ENCODE measurements around the gene TRIM28.

DNA sequence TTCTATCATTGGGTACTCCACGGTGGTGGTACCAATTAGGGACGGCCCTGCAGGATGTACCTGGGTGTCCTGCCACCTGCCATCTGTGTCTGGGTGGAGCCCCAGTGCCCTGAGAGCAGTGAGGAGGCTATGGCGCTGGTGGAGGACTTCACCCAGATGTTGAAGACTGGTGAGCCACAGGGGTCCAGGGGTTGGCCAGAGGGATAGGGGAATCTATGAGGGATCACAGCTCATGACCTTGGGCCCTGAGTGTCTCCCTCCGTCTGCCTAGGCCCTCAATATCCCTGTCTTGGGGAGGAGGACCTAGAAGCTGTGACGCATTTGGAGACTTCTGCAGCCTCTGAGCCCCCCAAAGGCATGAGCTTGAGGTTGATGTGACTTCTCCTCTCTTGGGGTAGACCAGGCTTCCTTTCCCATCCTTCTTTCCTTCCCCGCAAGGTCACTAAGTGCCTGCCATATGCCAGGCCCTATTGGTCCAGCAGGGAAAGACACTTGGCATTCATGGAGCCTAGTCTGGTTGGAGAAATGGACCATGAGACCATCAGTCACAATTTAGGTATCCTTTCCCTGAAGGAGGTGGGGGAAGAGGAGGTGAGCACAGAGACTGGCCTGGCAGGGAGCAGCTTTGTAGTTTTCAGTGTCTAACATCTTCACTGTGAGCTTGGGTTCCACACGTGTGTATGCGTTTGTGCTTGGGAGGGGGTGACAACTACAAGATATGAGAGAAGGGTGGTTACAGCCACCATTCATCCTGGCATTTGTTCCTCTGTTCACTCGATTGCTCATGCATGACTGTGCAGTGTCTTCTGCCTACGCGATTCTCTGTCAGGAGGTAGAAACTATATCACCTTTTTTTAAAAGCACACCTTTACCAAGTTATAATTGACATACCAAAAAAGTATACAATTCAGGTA is 34.4 kb downstream of the TRIM28 start:
- TF ChIP-seq, protein P1, sequence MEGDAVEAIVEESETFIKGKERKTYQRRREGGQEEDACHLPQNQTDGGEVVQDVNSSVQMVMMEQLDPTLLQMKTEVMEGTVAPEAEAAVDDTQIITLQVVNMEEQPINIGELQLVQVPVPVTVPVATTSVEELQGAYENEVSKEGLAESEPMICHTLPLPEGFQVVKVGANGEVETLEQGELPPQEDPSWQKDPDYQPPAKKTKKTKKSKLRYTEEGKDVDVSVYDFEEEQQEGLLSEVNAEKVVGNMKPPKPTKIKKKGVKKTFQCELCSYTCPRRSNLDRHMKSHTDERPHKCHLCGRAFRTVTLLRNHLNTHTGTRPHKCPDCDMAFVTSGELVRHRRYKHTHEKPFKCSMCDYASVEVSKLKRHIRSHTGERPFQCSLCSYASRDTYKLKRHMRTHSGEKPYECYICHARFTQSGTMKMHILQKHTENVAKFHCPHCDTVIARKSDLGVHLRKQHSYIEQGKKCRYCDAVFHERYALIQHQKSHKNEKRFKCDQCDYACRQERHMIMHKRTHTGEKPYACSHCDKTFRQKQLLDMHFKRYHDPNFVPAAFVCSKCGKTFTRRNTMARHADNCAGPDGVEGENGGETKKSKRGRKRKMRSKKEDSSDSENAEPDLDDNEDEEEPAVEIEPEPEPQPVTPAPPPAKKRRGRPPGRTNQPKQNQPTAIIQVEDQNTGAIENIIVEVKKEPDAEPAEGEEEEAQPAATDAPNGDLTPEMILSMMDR (IDR thresholded peaks at IDR 0.05; ENCODE audit: poor library complexity, severe bottlenecking) = no peak
- TF ChIP-seq EZH2 (IDR thresholded peaks at IDR 0.05; ENCODE audit: borderline replicate concordance, insufficient read depth, low read length, poor library complexity, severe bottlenecking) (no peak), RAD21 (conservative IDR thresholded peaks at IDR 0.05) (no peak), POLR2AphosphoS5 (IDR thresholded peaks at IDR 0.05) (no peak), TAF1 (IDR thresholded peaks at IDR 0.05; ENCODE audit: low read depth) (no peak), MXI1 (conservative IDR thresholded peaks at IDR 0.05; ENCODE audit: poor library complexity, severe bottlenecking) (no peak), SMC3 (conservative IDR thresholded peaks at IDR 0.05; ENCODE audit: poor library complexity) (no peak), EP300 (conservative IDR thresholded peaks at IDR 0.05; ENCODE audit: poor library complexity, severe bottlenecking) (no peak)
- TF ChIP-seq, protein P2, sequence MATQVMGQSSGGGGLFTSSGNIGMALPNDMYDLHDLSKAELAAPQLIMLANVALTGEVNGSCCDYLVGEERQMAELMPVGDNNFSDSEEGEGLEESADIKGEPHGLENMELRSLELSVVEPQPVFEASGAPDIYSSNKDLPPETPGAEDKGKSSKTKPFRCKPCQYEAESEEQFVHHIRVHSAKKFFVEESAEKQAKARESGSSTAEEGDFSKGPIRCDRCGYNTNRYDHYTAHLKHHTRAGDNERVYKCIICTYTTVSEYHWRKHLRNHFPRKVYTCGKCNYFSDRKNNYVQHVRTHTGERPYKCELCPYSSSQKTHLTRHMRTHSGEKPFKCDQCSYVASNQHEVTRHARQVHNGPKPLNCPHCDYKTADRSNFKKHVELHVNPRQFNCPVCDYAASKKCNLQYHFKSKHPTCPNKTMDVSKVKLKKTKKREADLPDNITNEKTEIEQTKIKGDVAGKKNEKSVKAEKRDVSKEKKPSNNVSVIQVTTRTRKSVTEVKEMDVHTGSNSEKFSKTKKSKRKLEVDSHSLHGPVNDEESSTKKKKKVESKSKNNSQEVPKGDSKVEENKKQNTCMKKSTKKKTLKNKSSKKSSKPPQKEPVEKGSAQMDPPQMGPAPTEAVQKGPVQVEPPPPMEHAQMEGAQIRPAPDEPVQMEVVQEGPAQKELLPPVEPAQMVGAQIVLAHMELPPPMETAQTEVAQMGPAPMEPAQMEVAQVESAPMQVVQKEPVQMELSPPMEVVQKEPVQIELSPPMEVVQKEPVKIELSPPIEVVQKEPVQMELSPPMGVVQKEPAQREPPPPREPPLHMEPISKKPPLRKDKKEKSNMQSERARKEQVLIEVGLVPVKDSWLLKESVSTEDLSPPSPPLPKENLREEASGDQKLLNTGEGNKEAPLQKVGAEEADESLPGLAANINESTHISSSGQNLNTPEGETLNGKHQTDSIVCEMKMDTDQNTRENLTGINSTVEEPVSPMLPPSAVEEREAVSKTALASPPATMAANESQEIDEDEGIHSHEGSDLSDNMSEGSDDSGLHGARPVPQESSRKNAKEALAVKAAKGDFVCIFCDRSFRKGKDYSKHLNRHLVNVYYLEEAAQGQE (IDR thresholded peaks at IDR 0.05; ENCODE audit: borderline replicate concordance) = no peak
